Left colon (tissue), 2 donors: Measurements from ENCODE around the gene CCL17. TPM values are rescaled to one million over a fixed set of nuclear protein-coding genes. Genes with fewer than 3 reads are reported as not detected.

Source experiments
- ATAC-seq: fragments of 200-7000 bp; cut with Tn5 transposase; one replicate; pipeline ENCODE4 v1.9.1; 2020; ENCODE audit warnings: mild to moderate bottlenecking, moderate library complexity
- DNase-seq, 2 donors: peaks; one replicate each; pipeline ENCODE4 v3.0.0-alpha.2; 2020
- intact Hi-C, 2 donors: fragments of 100-400 bp; cut with DNase I in 1 of 2; cut with micrococcal nuclease in 1 of 2; formaldehyde crosslinking; loops; one replicate each; pipeline versions ENCODE4 v1.11.2 to v1.14.0; 2022; cut with DNase I, micrococcal nuclease
- total RNA-seq, 2 donors: library from RNA; stranded (reverse); fragmentation: NEBNext Ultra II Directional; extraction: Animal tissue kit (Norgen Biotek cat#: 25700); gene quantifications; one replicate each; pipeline ENCODE4 v1.2.1, GENCODE V29; 2021
- donor health status: DM: no; HTN: no; CAD: no.
- donor health status: DM: yes; HTN: yes; CAD: no.

The CCL17 gene
- total RNA-seq, 2 donors from 2014 or later, result not detected

DNA sequence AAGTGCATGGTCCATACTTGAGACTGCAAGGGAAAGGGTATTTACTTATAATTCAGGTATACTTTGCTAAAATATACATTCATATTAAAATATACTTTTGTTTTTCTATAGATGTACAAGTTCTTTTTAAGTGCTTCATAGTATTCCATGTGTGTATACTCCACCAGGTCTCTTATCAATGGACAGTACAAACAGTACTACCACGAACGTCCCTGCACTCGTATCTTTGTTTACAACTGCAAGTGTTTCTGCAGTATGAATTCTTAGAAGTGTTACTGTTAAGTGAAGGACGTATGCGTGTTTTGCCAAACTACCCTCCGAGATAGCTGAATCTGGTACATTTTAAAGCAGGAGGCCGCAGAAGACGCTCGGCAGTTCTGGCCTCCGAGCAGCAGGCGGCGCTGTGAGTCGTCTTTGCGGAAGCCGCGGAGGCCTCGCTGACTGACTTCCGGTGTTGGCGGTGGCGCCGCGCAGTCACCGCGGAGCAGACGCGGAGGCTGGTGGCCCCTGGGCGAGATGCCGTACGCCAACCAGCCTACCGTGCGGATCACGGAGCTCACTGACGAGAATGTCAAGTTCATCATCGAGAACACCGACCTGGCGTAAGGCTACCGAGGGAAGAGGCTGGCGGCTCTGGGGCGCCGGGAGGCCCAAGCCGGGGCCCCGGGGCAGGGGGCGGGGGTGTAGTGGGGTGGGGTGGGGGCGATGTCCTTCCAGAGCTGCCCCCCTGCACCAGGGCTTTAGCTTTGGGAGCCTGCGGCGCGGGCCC is 57.8 kb downstream of the CCL17 start, which contains the start of gene POLR2C:
Gene POLR2C (plus strand): TSS at position 471 of the 769 bp plus-strand sequence. CDS start 46 bp downstream, at position 517.
- intact Hi-C loops, result no loop called here
- DNase-seq, result peak; percentile 79 to 92
- peak; percentile 96 for ATAC-seq

DNA sequence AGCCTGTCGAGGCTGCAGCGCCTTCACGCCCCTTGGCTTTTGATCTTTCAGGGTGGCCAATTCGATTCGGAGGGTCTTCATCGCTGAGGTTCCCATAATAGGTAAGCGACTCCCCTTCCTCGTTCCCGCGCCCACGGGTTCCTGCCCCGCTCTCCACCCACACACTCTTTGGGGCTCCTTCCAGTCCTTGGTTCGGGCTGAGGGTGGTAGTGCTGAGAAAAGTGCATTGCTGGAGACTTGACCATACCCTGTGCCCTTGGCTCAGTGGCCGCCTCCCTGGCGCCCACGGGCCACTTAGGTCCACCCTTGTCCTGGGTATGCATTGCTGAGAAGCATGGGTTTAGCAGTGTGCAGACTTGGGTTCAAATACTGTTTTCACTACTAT is 58.4 kb downstream of the CCL17 start:
- DNase-seq (no peak), ATAC-seq (peak; percentile 56)
- intact Hi-C loops, result no loop called here

DNA sequence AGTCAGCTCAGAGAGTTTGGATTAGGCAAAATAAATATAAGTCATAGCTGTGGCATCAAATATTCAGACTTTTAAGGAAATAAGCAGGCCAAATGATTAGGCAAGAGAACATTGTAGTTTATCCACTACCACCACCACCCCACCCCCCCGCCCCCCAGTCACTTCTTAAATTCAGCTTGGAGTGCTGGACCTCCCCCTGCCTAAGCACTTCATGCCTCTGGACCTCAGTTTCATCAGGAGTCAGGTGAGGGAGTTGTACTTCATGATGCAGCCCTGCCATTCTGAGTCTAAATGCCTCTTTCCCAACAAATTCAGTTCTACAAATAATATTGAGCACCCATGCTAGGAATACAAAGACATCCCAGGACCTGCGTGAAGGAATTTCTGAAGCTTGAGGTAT is 60.0 kb downstream of the CCL17 start:
- intact Hi-C loops, result no loop called here
- ATAC-seq (no peak), DNase-seq (no peak)

Other genes with a start within 250 kb of the CCL17 start
- 100 to 1,000 TPM in 1 of 2 donors, 10 to 100 TPM in 1; 90.6 to 107 TPM for gene PSME3IP1, start 218.7 kb upstream of the CCL17 start, total RNA-seq
- gene RSPRY1, start 218.4 kb upstream of the CCL17 start, total RNA-seq, result 10 to 100 TPM; 49.1 to 53.0 TPM
- gene ARL2BP, start 159.5 kb upstream of the CCL17 start, total RNA-seq, result 10 to 100 TPM; 32.3 to 35.3 TPM
- gene PLLP, start 120.1 kb upstream of the CCL17 start, total RNA-seq, result 10 to 100 TPM; 15.8 to 18.1 TPM
- under 1 TPM in 1 of 2 donors, not detected in 1; 0.45 TPM for gene CCL22, start 46.0 kb upstream of the CCL17 start, total RNA-seq
- 1 to 10 TPM; 2.9 to 4.7 TPM for gene CX3CL1, start 32.3 kb upstream of the CCL17 start, total RNA-seq
- gene CIAPIN1, start 42.6 kb downstream of the CCL17 start, total RNA-seq, result 10 to 100 TPM; 47.3 to 72.5 TPM
- gene COQ9, start 42.7 kb downstream of the CCL17 start, total RNA-seq, result 100 to 1,000 TPM; 107 to 117 TPM
- gene POLR2C, start 57.9 kb downstream of the CCL17 start, total RNA-seq, result 10 to 100 TPM; 48.9 to 50.0 TPM
- 100 to 1,000 TPM; 145 to 152 TPM for gene DOK4, start 81.7 kb downstream of the CCL17 start, total RNA-seq
- gene CCDC102A, start 131.8 kb downstream of the CCL17 start, total RNA-seq, result 1 to 10 TPM; 1.9 to 2.8 TPM
- gene ADGRG5, start 137.9 kb downstream of the CCL17 start, total RNA-seq, result 1 to 10 TPM; 2.0 to 2.7 TPM
- gene ADGRG1, start 223.9 kb downstream of the CCL17 start, total RNA-seq, result 100 to 1,000 TPM in 1 of 2 donors, 10 to 100 TPM in 1; 81.2 to 111 TPM